GM23248 (cell line): ENCODE measurements around the gene TXNRD1. TPM values are rescaled to one million over a fixed set of nuclear protein-coding genes. Genes with fewer than 3 reads are reported as not detected.

Experiments
- DNase-seq: peaks from one replicate; pipeline ENCODE4 v3.0.0-alpha.2; 2015
- H2AFZ ChIP-seq: fragments of 200-600 bp; sonication (generic); 2 replicates; pipeline ENCODE4 v1.6.1; 2016; ENCODE audit warnings: antibody characterized with exemption
- H3F3A ChIP-seq: fragments of 200-600 bp; sonication (generic); 2 replicates; pipeline ENCODE4 v1.6.1; 2016; ENCODE audit warnings: mild to moderate bottlenecking, antibody characterized with exemption, mixed run types; ENCODE audit not compliant: insufficient read depth
- H3K27ac ChIP-seq: fragments of 200-600 bp; sonication (generic); 2 replicates; pipeline ENCODE4 v1.5.1; 2016; ENCODE audit warnings: mild to moderate bottlenecking
- H3K27me3 ChIP-seq: fragments of 200-600 bp; sonication (generic); replicated peaks from 2 replicates; pipeline ENCODE4 v1.6.1; 2016; ENCODE audit warnings: mild to moderate bottlenecking; ENCODE audit not compliant: insufficient read depth
- H3K36me3 ChIP-seq: fragments of 200-600 bp; sonication (generic); 2 replicates; pipeline ENCODE4 v1.6.1; 2016; ENCODE audit warnings: low read depth, mild to moderate bottlenecking
- H3K4me1 ChIP-seq: fragments of 200-600 bp; sonication (generic); 2 replicates; pipeline ENCODE4 v1.6.1; 2016; ENCODE audit warnings: mild to moderate bottlenecking; ENCODE audit not compliant: insufficient read depth
- H3K4me2 ChIP-seq: fragments of 200-600 bp; sonication (generic); one replicate; pipeline ENCODE4 v1.6.1; 2016; ENCODE audit warnings: mild to moderate bottlenecking; ENCODE audit not compliant: unreplicated experiment
- H3K4me3 ChIP-seq: fragments of 200-600 bp; sonication (generic); 2 replicates; pipeline ENCODE4 v1.5.1; 2016; ENCODE audit warnings: mild to moderate bottlenecking
- H3K79me2 ChIP-seq: fragments of 200-600 bp; sonication (generic); 2 replicates; pipeline ENCODE4 v1.6.1; 2016; ENCODE audit warnings: mild to moderate bottlenecking; ENCODE audit not compliant: insufficient read depth
- H3K9ac ChIP-seq: fragments of 200-600 bp; sonication (generic); 2 replicates; pipeline ENCODE4 v1.6.1; 2016; ENCODE audit warnings: mild to moderate bottlenecking
- H3K9me2 ChIP-seq: fragments of 200-600 bp; sonication (generic); 2 replicates; pipeline ENCODE4 v1.6.1; 2016; ENCODE audit warnings: mixed run types, mild to moderate bottlenecking, moderate library complexity; ENCODE audit not compliant: insufficient read depth
- H3K9me3 ChIP-seq: fragments of 200-600 bp; sonication (generic); one replicate; pipeline ENCODE4 v1.6.1; 2017; ENCODE audit warnings: low read depth
- H4K20me1 ChIP-seq: fragments of 200-600 bp; sonication (generic); 2 replicates; pipeline ENCODE4 v1.6.0; 2016; ENCODE audit not compliant: insufficient read depth
- EZH2 ChIP-seq: fragments of 200-600 bp; sonication (generic); IDR thresholded peaks from 2 replicates; pipeline ENCODE4 v1.6.1; 2018; ENCODE audit warnings: antibody characterized with exemption, mild to moderate bottlenecking; ENCODE audit not compliant: insufficient read depth, poor library complexity, severe bottlenecking
- EZH2phosphoT487 ChIP-seq: fragments of 200-600 bp; sonication (generic); IDR thresholded peaks from 2 replicates; pipeline ENCODE4 v1.6.1; 2018; ENCODE audit warnings: antibody characterized with exemption, moderate library complexity, mild to moderate bottlenecking, low read depth; ENCODE audit not compliant: insufficient read depth
- WGBS, 2 experiments: methylation state at CpG; one replicate each; pipeline ENCODE4 v1.1.6; 2015 to 2017; ENCODE audit warnings: low lambda C conversion rate in 2 of 2, low coverage in 1 of 2; ENCODE audit errors: missing lambda C conversion rate in 2 of 2; 5-methylcytosine and 5-hydroxymethylcytosine counted together
- in situ Hi-C: fragments of 300-500 bp; cut with MboI; formaldehyde crosslinking; loops from 2 replicates; pipeline ENCODE4 v1.15.0; 2020
- polyA plus RNA-seq: library from polyadenylated mRNA; unstranded; fragments of >200 nt; fragmentation: Nextera tagmentation; extraction: Ambion mirVana; gene quantifications from 2 replicates; pipeline ENCODE4 v1.2.1, GENCODE V29; 2016
- total RNA-seq: library from RNA; depleted of rRNA; stranded (reverse); fragments of >200 nt; shearing (Covaris generic); gene quantifications from 2 replicates; pipeline ENCODE4 v1.2.3, GENCODE V29; 2014

TXNRD1 gene
- total and polyA plus RNA-seq, 2 experiments from 2014 or later = 255 to 477 TPM

DNA sequence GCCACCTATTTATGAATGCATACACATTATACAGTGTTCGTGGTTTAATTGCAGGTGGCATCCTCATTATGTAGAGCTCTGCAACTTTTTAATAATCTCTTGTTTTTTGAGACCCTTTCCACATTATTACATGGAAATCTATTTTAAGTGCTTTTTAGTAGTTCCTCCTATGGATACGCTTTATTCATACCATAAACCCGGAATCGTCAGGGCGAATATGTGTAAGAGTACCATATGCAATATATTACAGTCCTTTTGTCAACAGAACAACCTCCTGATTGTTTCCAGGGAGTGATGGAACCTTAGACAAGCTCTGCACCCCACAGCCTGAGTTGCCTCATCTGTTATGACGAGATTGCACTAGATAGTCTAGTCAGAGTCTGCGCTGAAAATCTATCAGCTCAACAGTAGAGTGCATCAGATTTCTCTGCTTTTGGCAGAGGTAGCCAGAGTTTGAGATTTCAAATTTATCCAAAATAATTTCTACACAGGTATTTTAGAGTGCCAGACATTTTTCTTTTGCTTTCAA, 121.5 kb downstream of the TXNRD1 start:
- 99% methylated on average over 7 of the region's 7 CpGs for WGBS, 2 experiments
- H3K9me2 ChIP-seq = no peaks in the 10 kb centered on the region
- peaks cover 89% of the 10 kb centered on the region for H3F3A ChIP-seq
- no peak for DNase-seq
- H3K9me3 ChIP-seq = no peaks in the 10 kb centered on the region
- peaks cover 93% of the 10 kb centered on the region for H3K36me3 ChIP-seq
- no peak for TF ChIP-seq EZH2
- no peak for TF ChIP-seq EZH2phosphoT487
- no peak overlapping the region for H2AFZ ChIP-seq
- no peak overlapping the region for H3K27ac ChIP-seq
- H3K9ac ChIP-seq = no peak overlapping the region
- H3K27me3 ChIP-seq = no peaks in the 10 kb centered on the region
- H4K20me1 ChIP-seq = no peaks in the 10 kb centered on the region; the same call in 1 of the 2 replicates
- H3K4me3 ChIP-seq = no peak overlapping the region
- in situ Hi-C loops = no loop called here
- H3K4me1 ChIP-seq = no peaks in the 10 kb centered on the region
- H3K79me2 ChIP-seq = peaks cover 74% of the 10 kb centered on the region
- no peak overlapping the region for H3K4me2 ChIP-seq

DNA sequence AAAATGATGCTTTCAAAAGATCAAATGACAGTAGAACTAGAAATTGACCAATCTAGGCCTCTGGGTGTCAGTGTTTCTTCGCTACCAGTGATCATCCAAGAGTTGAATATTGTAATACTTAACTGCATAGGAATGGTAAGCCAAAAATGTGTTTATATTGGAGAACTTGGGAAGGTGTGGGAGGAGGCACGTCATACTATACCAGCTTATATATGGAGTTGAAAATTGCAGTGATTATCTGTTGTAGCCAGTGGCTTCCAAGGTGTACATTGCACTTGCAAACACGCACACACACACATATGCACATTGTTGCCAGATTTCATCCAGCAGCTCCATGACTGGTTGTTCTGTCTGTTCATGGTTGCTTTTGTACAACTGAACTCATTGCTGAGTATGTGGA, 124.1 kb downstream of the TXNRD1 start:
- 94 to 96% methylated on average over 3 of the region's 3 CpGs for WGBS, 2 experiments
- peaks cover 84% of the 10 kb centered on the region for H3K79me2 ChIP-seq
- peak overlapping the region; percentile 26 for H3K27ac ChIP-seq
- DNase-seq = no peak
- H3K4me1 ChIP-seq = peaks cover 3% of the 10 kb centered on the region
- no peak overlapping the region for H3K9ac ChIP-seq
- no peaks in the 10 kb centered on the region for H3K9me2 ChIP-seq
- no peak overlapping the region for H3K4me2 ChIP-seq
- H3K36me3 ChIP-seq = peaks cover 91% of the 10 kb centered on the region
- TF ChIP-seq EZH2 (no peak), EZH2phosphoT487 (no peak)
- H3K4me3 ChIP-seq = no peak overlapping the region
- no peaks in the 10 kb centered on the region for H3K9me3 ChIP-seq
- H2AFZ ChIP-seq = no peak overlapping the region
- no peaks in the 10 kb centered on the region; the same call in 1 of the 2 replicates for H4K20me1 ChIP-seq
- in situ Hi-C loops = no loop called here
- H3F3A ChIP-seq = peaks cover 81% of the 10 kb centered on the region
- H3K27me3 ChIP-seq = no peaks in the 10 kb centered on the region

DNA sequence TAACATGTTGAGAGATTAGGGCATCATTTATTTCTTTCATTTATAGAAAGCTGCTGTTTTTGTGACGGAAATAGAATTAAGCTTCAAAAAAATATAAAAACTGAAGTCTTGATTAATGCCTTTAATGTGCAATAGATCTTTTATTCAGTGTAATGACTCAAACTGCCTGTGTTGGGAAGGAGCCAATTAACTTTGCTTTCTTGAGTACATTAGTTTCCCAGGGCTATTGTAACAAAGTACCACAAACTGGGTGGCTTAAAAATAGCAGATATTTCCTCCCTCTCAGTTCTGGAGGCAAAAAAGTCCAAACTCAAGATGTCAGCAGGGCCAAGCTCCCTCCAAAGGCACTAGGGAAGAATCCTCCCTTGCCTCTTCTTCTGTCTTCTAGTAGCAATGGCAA, 124.6 kb downstream of the TXNRD1 start:
- Histone ChIP-seq H3K27ac (peak overlapping the region; percentile 26), H3K36me3 (peaks cover 90% of the 10 kb centered on the region), H2AFZ (no peak overlapping the region), H3K4me1 (peaks cover 8% of the 10 kb centered on the region), H3K79me2 (peaks cover 89% of the 10 kb centered on the region), H3K27me3 (no peaks in the 10 kb centered on the region), H3F3A (peaks cover 82% of the 10 kb centered on the region), H3K4me2 (no peak overlapping the region), H3K4me3 (no peak overlapping the region), H4K20me1 (peaks cover 3% of the 10 kb centered on the region; the same call in 1 of the 2 replicates), H3K9ac (no peak overlapping the region; the same call in 1 of the 2 replicates), H3K9me2 (no peaks in the 10 kb centered on the region), H3K9me3 (no peaks in the 10 kb centered on the region)
- in situ Hi-C loops = no loop called here
- DNase-seq = peak; percentile 42
- 95 to 100% methylated on average over 1 of the region's 1 CpG for WGBS, 2 experiments
- TF ChIP-seq EZH2phosphoT487 (no peak), EZH2 (no peak)

DNA sequence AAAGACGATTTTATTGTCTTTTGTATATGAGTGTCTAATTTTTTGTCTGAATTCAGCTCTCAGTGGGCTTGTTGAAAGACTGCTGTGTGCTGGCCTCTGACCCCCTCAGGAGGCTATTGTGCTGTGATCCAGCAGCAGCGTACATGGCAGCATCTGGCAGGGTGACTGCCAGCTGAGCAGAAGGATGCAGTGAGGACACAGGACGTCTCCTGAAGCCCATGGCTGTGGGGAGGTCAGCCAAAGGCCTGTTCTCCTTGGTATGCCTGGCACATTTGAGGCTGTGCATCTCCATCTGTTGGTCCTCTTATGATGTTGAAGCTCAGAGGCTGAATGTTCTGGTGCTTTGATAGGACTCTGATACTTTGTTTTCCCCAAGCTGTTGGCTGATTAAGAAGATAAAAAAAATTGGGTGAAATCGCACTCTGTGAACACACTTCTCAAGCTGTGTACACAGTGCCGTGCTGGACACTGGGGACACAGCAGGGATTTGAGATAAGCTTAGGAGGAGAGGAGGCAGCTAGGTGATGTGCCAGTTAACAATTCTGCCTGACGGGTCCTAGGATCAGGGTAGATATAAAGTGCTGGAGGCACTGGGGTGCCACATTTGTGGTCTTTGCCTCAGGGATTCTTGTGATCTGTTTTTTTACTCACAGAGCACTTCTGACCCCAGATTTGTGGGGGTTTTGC, 125.5 kb downstream of the TXNRD1 start:
- Histone ChIP-seq H3K79me2 (peaks cover 89% of the 10 kb centered on the region), H3K27ac (0 out of 2 replicates have a peak overlapping the region, but pooled peaks have one; percentile 26), H3K27me3 (no peaks in the 10 kb centered on the region), H3F3A (peaks cover 82% of the 10 kb centered on the region), H3K9me2 (no peaks in the 10 kb centered on the region), H2AFZ (no peak overlapping the region), H3K36me3 (peaks cover 89% of the 10 kb centered on the region), H3K4me2 (no peak overlapping the region), H3K4me1 (peaks cover 12% of the 10 kb centered on the region), H3K9me3 (no peaks in the 10 kb centered on the region), H3K9ac (no peak overlapping the region), H4K20me1 (peaks cover 3% of the 10 kb centered on the region; the same call in 1 of the 2 replicates), H3K4me3 (no peak overlapping the region)
- 75 to 79% methylated on average over 6 of the region's 6 CpGs for whole genome bisulfite sequencing, 2 experiments
- TF ChIP-seq EZH2 (no peak), EZH2phosphoT487 (no peak)
- DNase-seq = no peak
- in situ Hi-C loops = no loop called here
